Type B pancreatic cell (in vitro differentiated cells): Measurements from ENCODE around the gene MRTFA. TPM values are rescaled to one million over a fixed set of nuclear protein-coding genes. Genes with fewer than 3 reads are reported as not detected.
"Not testable (repeated sequence)": the region's sequence is repeated elsewhere in the genome, so short reads cannot be mapped to it uniquely, and the experiment has no call there.

Experiments used
- DNase-seq: peaks from one replicate; pipeline ENCODE4 v3.0.0; 2021; ENCODE audit warnings: mixed read lengths; ENCODE audit not compliant: unreplicated experiment; ENCODE audit errors: extremely low spot score
- H3K27ac Mint-ChIP-seq: 2 replicates; pipeline ENCODE4 v1.8.0; 2021; ENCODE audit warnings: mild to moderate bottlenecking, mixed read lengths
- H3K27me3 Mint-ChIP-seq: 2 replicates; pipeline ENCODE4 v1.8.0; 2021; ENCODE audit warnings: mixed read lengths
- H3K36me3 Mint-ChIP-seq: 2 replicates; pipeline ENCODE4 v1.8.0; 2021; ENCODE audit warnings: mixed read lengths
- H3K4me1 Mint-ChIP-seq: one replicate; pipeline ENCODE4 v1.8.0; 2021; ENCODE audit warnings: mixed read lengths; ENCODE audit not compliant: unreplicated experiment
- H3K4me3 Mint-ChIP-seq: 2 replicates; pipeline ENCODE4 v1.8.0; 2021; ENCODE audit warnings: mild to moderate bottlenecking, mixed read lengths
- H3K9me3 Mint-ChIP-seq: 2 replicates; pipeline ENCODE4 v1.8.0; 2021; ENCODE audit warnings: mixed read lengths
- CTCF ChIP-seq: fragments of 200-600 bp; sonication (generic); conservative IDR thresholded peaks from 2 replicates; pipeline ENCODE4 v1.5.0; 2021; ENCODE audit warnings: antibody characterized with exemption, mild to moderate bottlenecking
- total RNA-seq: library from RNA; stranded (reverse); gene quantifications from 2 replicates; pipeline ENCODE4 v1.2.1, GENCODE V29; 2021; ENCODE audit warnings: low replicate concordance

The MRTFA gene
- total RNA-seq, 1 donor from 2014 or later: 49.8 TPM

GRCh38 chr22:40556641-40557040 is 79.9 kb downstream of the MRTFA start:
- no peak overlapping the region for H3K27ac Mint-ChIP-seq
- H3K9me3 Mint-ChIP-seq: no peaks in the 10 kb centered on the region
- peaks cover 23% of the 10 kb centered on the region for H3K36me3 Mint-ChIP-seq
- DNase-seq: no peak
- peaks cover 23% of the 10 kb centered on the region for H3K4me1 Mint-ChIP-seq
- H3K4me3 Mint-ChIP-seq: no peak overlapping the region
- H3K27me3 Mint-ChIP-seq: no peaks in the 10 kb centered on the region
- TF ChIP-seq CTCF: no peak

GRCh38 chr22:40554023-40554422 is 82.5 kb downstream of the MRTFA start:
- peaks cover 23% of the 10 kb centered on the region for H3K36me3 Mint-ChIP-seq
- H3K4me3 Mint-ChIP-seq: not testable (repeated sequence)

GRCh38 chr22:40553014-40553554 is 83.4 kb downstream of the MRTFA start:
- no peak for TF ChIP-seq CTCF
- H3K4me3 Mint-ChIP-seq: no peak overlapping the region
- no peaks in the 10 kb centered on the region for H3K9me3 Mint-ChIP-seq
- H3K27ac Mint-ChIP-seq: no peak overlapping the region
- H3K36me3 Mint-ChIP-seq: peaks cover 23% of the 10 kb centered on the region
- no peaks in the 10 kb centered on the region for H3K27me3 Mint-ChIP-seq
- DNase-seq: no peak
- peaks cover 13% of the 10 kb centered on the region for H3K4me1 Mint-ChIP-seq

More at GRCh38 chr22:40554023-40554422, 82.5 kb downstream of the MRTFA start:
- not testable (repeated sequence) for H3K27me3 Mint-ChIP-seq, H3K27ac Mint-ChIP-seq, H3K9me3 Mint-ChIP-seq, DNase-seq
- peaks cover 13% of the 10 kb centered on the region for H3K4me1 Mint-ChIP-seq

GRCh38 chr22:40552070-40552469 is 84.4 kb downstream of the MRTFA start:
- Mint-ChIP-seq H3K27ac (no peak overlapping the region), H3K27me3 (no peaks in the 10 kb centered on the region), H3K4me3 (no peak overlapping the region), H3K4me1 (peaks cover 11% of the 10 kb centered on the region), H3K36me3 (peaks cover 31% of the 10 kb centered on the region), H3K9me3 (no peaks in the 10 kb centered on the region)
- TF ChIP-seq CTCF: no peak
- DNase-seq: no peak

- TF ChIP-seq CTCF: no peak
- no peaks in the 10 kb centered on the region for H3K9me3 Mint-ChIP-seq
- H3K27ac Mint-ChIP-seq: no peak overlapping the region
- peaks cover 11% of the 10 kb centered on the region for H3K4me1 Mint-ChIP-seq
- DNase-seq: no peak
- H3K27me3 Mint-ChIP-seq: no peaks in the 10 kb centered on the region
- H3K4me3 Mint-ChIP-seq: no peak overlapping the region
- H3K36me3 Mint-ChIP-seq: peaks cover 33% of the 10 kb centered on the region
Measured at GRCh38 chr22:40547729-40548143, 88.8 kb downstream of the MRTFA start.

GRCh38 chr22:40544758-40545157 is 91.8 kb downstream of the MRTFA start:
- no peaks in the 10 kb centered on the region for H3K27me3 Mint-ChIP-seq
- no peak for DNase-seq
- H3K36me3 Mint-ChIP-seq: peaks cover 22% of the 10 kb centered on the region
- H3K9me3 Mint-ChIP-seq: no peaks in the 10 kb centered on the region
- no peak for TF ChIP-seq CTCF
- H3K4me3 Mint-ChIP-seq: no peak overlapping the region
- no peak overlapping the region for H3K27ac Mint-ChIP-seq
- H3K4me1 Mint-ChIP-seq: peaks cover 17% of the 10 kb centered on the region
